MV-4-11 (cell line): ENCODE data around the gene BEST1.

ENCODE experiments used
- DNase-seq: peaks from one replicate; lab custom pipeline; 2025; lab: John Stamatoyannopoulos, UW

The BEST1 gene

GRCh38 chr11:61950035-61950547 lies at the start of gene BEST1:
BEST1 (plus strand) TSS chr11:61950351; CDS start chr11:61951807, 1,456 bp downstream.
- no peak for DNase-seq

GRCh38 chr11:61901397-61901796 lies 48.8 kb upstream of the BEST1 start:
- no peak for DNase-seq

- no peak for DNase-seq
These were observed 47.8 kb upstream of the BEST1 start for GRCh38 chr11:61902313-61902712.

- no peak for DNase-seq
These were observed 46.3 kb upstream of the BEST1 start for GRCh38 chr11:61903845-61904244.

- no peak for DNase-seq
These were observed 45.6 kb upstream of the BEST1 start for GRCh38 chr11:61904539-61905048.

GRCh38 chr11:61905067-61905696 lies 45.0 kb upstream of the BEST1 start:
- DNase-seq: no peak

- no peak for DNase-seq
These were observed 44.2 kb upstream of the BEST1 start for GRCh38 chr11:61905801-61906521.

GRCh38 chr11:61906522-61906909 lies 43.6 kb upstream of the BEST1 start:
- DNase-seq: no peak

- DNase-seq: no peak
These were observed 42.9 kb upstream of the BEST1 start for GRCh38 chr11:61907282-61907681.

GRCh38 chr11:61907871-61908729 lies 42.1 kb upstream of the BEST1 start:
- DNase-seq: no peak

GRCh38 chr11:61908730-61909316 lies 41.3 kb upstream of the BEST1 start:
- no peak for DNase-seq

GRCh38 chr11:61910187-61911127 lies 39.7 kb upstream of the BEST1 start:
- DNase-seq: no peak

- DNase-seq: no peak
These were observed 38.9 kb upstream of the BEST1 start for GRCh38 chr11:61911128-61911700.

- DNase-seq: peak; percentile 30
These were observed 38.2 kb upstream of the BEST1 start for GRCh38 chr11:61911701-61912529.

- peak; percentile 93 for DNase-seq
These were observed 37.6 kb upstream of the BEST1 start for GRCh38 chr11:61912530-61912898.

- DNase-seq: no peak
These were observed 37.0 kb upstream of the BEST1 start for GRCh38 chr11:61912991-61913698.

GRCh38 chr11:61913699-61914395 lies 36.3 kb upstream of the BEST1 start:
- no peak for DNase-seq

- DNase-seq: no peak
These were observed 35.5 kb upstream of the BEST1 start for GRCh38 chr11:61914471-61915171.
